IMR-90 (cell line): ENCODE measurements around the gene SRBD1.

Source experiments
- BHLHE40 ChIP-seq: fragments of 150-350 bp; IDR thresholded peaks from 2 replicates; pipeline ENCODE4 v1.6.1; 2016; ENCODE audit warnings: mild to moderate bottlenecking, low read depth, low read length
- CEBPB ChIP-seq: IDR thresholded peaks from 2 replicates; pipeline ENCODE4 v1.6.1; 2012; ENCODE audit warnings: low read depth, low read length, improper control_type of control experiment
- MAFK ChIP-seq: IDR thresholded peaks from 2 replicates; pipeline ENCODE4 v1.6.1; 2012; ENCODE audit warnings: low read depth, low read length, improper control_type of control experiment
- POLR2A ChIP-seq: IDR thresholded peaks from 2 replicates; pipeline ENCODE4 v1.6.1; 2012; ENCODE audit warnings: mild to moderate bottlenecking, low read depth, low read length
- RFX5 ChIP-seq: IDR thresholded peaks from 2 replicates; pipeline ENCODE4 v1.8.0; 2012; ENCODE audit warnings: low read depth, mild to moderate bottlenecking, low read length, moderate library complexity
- SMC3 ChIP-seq: fragments of 150-350 bp; IDR thresholded peaks from 2 replicates; pipeline ENCODE4 v1.6.1; 2016; ENCODE audit warnings: low read depth, mild to moderate bottlenecking, antibody characterized with exemption, low read length, moderate library complexity
- TF ChIP-seq, protein P1 (sequence below): conservative IDR thresholded peaks from 2 replicates; pipeline ENCODE4 v1.5.1; 2012; ENCODE audit warnings: mild to moderate bottlenecking, low read depth, low read length, improper control_type of control experiment

DNA sequence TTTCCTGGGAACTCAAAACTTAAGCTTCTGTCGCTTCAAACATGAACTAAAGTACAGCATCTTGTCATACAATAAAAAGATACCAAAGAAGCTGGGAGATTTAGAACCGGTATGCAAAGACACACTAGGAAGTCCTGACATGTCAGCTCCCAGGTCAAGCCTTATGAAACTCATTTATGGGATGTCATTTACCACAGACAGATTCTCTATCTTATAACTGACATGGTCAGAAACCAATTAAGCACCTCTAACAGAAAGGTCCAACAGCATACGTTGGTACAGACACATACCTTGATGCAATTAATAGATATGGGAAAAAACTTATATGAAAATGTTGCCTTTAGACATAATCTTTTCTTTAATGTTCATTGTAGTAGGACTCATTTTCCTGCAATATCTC lies 169.0 kb downstream of the SRBD1 start:
- TF ChIP-seq POLR2A (no peak), BHLHE40 (no peak), CEBPB (no peak), MAFK (no peak), RFX5 (no peak), SMC3 (no peak)
- TF ChIP-seq, protein P1, sequence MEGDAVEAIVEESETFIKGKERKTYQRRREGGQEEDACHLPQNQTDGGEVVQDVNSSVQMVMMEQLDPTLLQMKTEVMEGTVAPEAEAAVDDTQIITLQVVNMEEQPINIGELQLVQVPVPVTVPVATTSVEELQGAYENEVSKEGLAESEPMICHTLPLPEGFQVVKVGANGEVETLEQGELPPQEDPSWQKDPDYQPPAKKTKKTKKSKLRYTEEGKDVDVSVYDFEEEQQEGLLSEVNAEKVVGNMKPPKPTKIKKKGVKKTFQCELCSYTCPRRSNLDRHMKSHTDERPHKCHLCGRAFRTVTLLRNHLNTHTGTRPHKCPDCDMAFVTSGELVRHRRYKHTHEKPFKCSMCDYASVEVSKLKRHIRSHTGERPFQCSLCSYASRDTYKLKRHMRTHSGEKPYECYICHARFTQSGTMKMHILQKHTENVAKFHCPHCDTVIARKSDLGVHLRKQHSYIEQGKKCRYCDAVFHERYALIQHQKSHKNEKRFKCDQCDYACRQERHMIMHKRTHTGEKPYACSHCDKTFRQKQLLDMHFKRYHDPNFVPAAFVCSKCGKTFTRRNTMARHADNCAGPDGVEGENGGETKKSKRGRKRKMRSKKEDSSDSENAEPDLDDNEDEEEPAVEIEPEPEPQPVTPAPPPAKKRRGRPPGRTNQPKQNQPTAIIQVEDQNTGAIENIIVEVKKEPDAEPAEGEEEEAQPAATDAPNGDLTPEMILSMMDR = no peak
